CD4-positive, alpha-beta T cell treated with Interleukin-2 at 100 ng/mL for 4 hours (primary cell): ENCODE results near the gene ASPSCR1.
A peak's percentile ranks its signal among the peaks of the same experiment; 100 is the strongest.
"Not testable (repeated sequence)": the region's sequence is repeated elsewhere in the genome, so short reads cannot be mapped to it uniquely, and the experiment has no call there.

Source experiments
- DNase-seq: peaks from one replicate; pipeline ENCODE4 v3.0.0-alpha.2; 2020; ENCODE audit warnings: low spot score

The ASPSCR1 gene

GRCh38 chr17:81941484-81942166, 35.8 kb upstream of the ASPSCR1 start:
- DNase-seq: no peak

DNA sequence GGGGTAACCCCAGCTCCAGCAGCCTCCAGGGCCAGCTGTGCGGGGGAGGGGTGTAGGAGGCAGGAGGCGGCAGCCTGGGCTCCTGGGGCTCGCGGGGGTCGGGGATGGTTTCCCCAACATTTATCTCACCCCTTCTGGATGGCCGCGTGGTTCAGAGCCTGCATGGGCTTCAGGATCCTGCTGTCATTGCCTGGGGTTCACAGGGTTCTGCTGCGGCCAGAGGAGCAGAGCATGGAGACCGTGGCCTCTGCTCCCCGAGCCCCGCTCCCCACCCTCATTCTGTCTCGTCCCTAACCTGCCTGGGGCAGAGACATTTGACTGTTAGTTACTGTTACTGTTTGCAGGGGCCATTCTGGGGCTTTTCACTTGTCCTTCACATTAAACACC, 35.3 kb upstream of the ASPSCR1 start:
- no peak for DNase-seq

DNA sequence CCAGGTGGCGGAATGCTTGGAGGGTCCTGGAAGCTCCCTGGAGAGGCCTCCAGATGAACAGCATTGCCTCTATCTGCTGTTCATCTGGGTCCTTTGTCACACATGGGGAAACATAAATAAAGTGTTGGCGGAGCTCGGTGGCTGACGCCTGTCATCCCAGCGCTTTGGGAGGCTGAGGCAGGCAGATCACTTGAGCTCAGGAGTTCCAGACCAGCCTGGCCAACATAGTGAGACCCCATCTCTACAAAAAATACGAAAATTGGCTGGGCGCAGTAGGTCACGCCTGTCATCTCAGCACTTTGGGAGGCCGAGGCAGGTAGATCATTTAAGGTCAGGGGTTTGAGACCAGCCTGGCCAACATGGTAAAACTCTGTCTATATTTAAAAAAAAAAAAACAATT, 32.6 kb upstream of the ASPSCR1 start:
- no peak for DNase-seq

- no peak for DNase-seq
Measured at GRCh38 chr17:81947189-81947588, 30.2 kb upstream of the ASPSCR1 start, which contains the start of gene MYADML2. TSS of gene MYADML2 (minus strand) at chr17:81947233. CDS start at chr17:81941741, 5,492 bp downstream.

GRCh38 chr17:81948635-81949378, 28.6 kb upstream of the ASPSCR1 start:
- DNase-seq: no peak

DNA sequence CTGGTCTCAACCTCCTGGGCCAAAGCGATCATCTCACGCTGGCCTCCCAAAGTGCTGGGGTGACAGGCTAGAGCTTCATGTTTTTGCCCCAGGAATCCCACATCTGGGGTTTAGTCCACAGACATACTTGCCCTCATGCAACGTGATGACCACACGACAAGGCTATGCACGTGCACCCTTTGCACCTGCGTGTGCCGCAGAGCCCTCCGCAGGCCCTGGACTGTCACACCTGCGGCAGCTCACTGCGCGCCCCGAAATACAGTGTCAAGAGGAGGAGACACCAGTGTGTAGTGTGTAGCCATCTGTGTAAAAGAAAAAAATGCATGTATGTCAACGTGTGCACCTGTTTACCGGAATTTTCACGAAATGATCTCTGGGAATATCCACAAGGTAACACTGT, 26.9 kb upstream of the ASPSCR1 start:
- no peak for DNase-seq

- DNase-seq: no peak
Measured at GRCh38 chr17:81951785-81952684, 25.4 kb upstream of the ASPSCR1 start.

GRCh38 chr17:81952792-81953228, 24.6 kb upstream of the ASPSCR1 start:
- no peak for DNase-seq

DNA sequence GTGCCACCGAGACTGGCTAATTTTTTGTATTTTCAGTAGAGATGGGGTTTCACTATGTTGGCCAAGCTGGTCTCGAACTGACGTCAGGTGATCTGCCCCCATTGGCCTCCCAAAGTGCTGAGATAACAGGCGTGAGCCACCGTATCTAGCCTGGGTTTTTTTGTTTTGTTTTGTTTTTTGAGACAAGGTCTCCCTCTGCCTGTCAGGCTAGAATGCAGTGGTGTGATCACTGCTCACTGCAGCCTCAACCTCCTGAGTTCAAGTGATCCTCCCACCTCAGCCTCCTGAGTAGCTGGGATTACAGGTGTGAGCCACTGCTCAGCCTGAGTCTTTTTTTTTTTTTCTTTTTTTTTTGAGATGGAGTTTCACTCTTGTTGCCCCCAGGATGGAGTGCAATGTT, 24.0 kb upstream of the ASPSCR1 start:
- not testable (repeated sequence) for DNase-seq

DNA sequence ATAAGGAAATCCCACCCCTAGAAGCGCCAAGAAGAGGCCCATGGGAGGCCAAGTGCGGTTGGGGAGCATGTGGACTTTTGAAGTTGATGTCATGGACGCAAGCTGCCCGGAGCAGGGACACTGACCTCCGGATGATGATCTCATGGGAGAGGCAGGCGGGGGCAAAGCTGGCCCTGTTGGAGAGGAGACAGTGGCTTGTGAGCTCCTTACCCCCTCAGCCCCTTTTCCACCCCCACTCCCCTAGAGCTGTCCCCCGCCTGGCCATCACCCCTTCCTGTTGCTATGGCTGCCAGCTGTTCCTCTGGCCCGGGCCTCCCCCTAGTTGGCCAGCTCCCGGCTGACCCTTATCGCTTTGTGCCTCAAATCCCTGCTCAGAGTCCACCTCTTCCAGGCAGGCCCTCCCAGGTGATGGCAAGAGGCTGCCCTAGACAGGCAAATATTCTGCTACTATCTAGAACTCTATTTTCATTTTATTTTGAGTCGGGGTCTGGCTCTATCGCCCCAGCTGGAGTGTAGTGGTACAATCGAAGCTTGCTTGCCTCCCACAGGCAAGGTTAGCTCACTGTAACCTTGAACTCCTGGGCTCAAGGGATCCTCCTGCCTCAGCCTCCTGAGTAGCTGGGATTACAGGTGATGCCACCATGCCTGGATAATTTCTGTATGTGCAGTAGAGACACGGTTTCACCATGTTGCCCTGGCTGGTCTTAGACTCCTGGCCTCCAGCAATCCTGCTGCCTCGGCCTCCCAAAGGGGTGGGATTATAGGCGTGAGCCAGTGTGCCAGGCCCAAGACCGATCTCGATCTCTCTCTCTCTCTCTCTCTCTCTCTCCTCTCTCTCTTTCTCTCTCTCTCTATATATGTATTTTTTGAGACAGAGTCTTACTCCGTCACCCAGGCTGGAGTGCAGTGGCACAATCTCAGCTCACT, 23.0 kb upstream of the ASPSCR1 start:
- no peak for DNase-seq

GRCh38 chr17:81955058-81955681, 22.3 kb upstream of the ASPSCR1 start:
- DNase-seq: no peak

DNA sequence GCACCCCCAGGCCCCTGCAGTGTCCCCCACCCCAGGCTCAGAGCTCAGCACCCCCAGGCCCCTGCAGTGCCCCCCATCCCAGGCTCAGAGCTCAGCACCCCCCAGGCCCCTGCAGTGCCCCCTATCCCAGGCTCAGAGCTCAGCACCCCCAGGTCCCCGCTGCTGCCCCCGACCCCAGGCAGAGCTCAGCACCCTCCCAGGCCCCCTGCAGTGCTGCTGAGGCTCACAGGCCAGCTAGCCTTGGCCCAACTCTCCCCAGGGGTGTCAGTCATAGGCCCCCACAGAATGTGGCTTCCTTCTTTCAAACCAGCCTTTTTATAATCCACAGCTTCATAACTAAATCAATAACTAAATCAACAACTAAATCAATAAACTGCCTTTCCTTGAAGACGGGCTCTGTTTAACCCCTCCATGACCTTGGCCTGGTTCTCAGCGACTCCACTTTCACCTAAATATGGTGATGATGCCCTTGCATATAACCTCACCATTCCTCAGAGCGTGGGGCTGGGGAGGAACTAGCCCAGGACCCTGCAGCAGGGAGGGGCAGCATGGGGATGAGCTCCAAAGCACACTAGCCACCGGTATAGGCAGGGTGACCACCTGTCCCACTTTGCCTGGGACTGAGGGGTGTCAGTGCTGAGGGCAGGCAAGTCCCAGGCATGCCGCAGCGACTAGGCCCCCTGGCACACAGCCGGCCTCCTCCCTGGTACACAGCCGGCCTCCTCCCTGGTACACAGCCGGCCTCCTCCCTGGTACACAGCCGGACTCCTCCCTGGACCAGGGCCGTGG, 21.5 kb upstream of the ASPSCR1 start:
- DNase-seq: no peak

DNA sequence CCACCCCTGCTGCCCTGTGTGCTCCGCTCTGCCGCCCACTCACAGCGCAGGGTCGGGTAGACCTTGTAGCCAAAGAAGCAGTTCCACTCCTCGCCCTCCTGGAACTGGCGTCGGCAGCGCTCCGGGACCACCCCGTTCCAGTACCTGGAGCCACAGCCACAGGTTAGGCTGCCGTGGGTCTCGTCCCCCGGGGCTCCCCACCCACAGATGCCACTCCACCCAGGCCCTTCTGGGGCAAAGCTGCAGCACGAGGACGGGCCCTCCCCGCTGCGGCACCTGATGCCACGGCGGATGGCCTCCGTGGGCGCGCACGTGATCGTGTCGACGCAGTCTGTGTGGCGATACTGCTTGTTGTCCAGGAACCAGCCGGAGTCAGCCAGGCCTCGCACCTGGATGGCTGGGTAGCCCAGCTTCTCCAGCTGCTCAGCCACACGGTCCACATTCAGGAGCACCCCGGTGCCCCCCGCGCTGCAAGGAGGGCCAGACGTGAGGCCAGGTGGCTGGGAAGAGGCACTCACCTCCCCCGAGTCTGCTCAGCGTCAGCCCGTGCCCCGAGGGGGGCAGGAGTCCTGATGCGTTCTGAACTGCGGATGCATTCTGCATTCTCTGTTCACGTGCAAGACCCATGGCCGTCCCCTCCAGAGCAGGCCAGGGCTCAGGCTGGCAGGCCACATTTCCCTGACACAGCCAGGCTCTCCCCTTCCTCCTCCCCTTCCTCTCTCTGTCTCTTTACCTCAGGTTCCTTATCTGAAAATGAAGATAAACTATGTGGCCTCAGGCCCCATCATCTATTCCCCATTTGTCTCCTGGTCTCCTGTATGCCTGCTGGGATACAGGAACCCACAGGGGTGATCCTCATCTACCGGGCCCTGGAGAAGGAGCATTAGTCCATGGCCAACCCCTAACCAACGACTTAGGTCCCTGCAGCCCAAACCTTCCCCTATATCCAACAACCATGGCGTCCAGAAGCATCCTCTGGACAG, 20.5 kb upstream of the ASPSCR1 start:
- DNase-seq: no peak

DNA sequence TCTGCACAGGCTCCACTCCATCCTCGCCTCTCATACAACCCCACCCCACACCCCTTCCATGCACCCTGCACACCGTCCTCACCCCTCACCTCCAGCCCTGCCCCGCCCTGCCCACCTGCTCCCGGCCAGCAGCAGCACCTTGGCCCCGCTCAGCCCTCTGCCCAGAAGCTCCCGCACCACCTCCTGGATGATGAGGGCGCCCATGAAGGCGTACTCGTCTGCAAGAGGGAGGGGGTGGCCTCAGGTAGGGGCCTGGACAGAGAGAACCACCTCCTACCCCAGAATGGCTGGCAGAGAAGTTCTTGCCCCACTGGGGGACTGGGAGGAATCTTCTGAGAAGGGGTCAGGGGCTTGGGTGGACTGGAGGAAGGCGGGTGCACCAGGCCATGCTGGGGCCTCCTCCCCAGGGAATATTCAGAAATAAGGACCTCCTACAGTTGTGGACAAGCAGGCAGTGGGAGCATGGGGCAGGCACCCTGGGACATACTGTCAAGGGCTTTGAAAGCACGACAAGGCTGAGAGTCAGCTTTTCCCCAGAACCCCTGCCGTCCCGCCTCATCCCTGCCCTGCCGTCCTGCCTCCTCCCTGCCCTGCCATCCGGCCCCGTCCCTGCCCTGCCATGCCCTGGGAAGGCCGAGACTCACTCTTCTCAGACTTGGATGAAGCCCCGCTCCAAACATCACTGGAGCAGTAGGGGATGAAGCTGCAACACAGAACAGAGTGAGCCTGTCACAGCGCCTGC, 19.6 kb upstream of the ASPSCR1 start:
- DNase-seq: no peak

GRCh38 chr17:81958633-81959342, 18.6 kb upstream of the ASPSCR1 start:
- DNase-seq: no peak

DNA sequence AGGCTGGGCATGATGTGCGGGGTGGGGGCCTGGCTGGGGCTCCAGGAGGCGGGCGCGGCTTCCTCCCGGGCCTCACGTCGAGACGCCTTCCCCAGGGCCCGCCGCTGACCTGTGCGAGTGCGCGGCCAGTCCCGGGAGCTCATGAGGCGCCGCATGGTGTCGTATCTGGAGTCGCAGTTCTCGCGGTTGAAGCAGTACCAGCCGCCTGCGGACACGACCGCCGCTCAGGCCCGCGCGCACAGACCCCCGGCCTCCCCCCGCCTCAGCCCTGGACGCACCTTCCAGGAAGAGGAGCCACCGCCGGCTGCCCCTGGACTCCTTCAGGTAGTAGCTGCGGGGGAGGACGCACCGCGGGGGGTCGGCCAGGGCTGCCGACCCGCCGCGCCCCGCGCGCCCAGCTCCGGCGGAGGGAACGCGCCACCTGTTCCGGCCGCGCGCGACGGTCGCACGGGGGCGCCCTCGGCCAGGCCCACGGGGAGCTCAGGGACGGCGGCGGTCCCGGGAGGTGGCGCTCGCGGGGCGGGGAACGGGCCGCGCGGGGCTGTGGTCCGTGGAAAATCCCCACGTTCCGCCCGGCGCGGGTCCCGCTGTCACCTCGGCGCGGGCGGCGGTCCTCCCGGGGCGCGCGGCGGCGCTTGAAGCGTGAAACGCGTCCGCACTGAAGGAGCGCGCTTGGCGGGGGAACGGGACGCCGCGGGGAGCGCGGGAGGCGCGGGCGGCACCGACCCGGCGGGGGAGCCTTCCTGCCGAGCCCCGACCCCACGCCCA, 17.9 kb upstream of the ASPSCR1 start:
- DNase-seq: peak; percentile 80
